OCI-LY7 (cell line): ENCODE measurements around the gene ANTKMT. TPM values are rescaled to one million over a fixed set of nuclear protein-coding genes. Genes with fewer than 3 reads are reported as not detected.
A peak's percentile ranks its signal among the peaks of the same experiment; 100 is the strongest.

Source experiments
- BruUV-seq: library from RNA; stranded (reverse); fragments of 400-500 nt; replicated peaks from 2 replicates; lab custom pipeline; 2021; lab: Mats Ljungman, UMichigan
- CTCF ChIA-PET: fragments of 300-600 bp; sonication (Branson Sonifier 250); formaldehyde crosslinking; loops from one replicate; lab custom pipeline; 2022; ENCODE audit warnings: antibody characterized with exemption; ENCODE audit not compliant: unreplicated experiment; lab: Charles Lee
- POLR2A ChIA-PET: fragments of 300-600 bp; sonication (Branson Sonifier 250); formaldehyde crosslinking; loops from one replicate; lab custom pipeline; 2022; ENCODE audit warnings: antibody characterized with exemption; lab: Charles Lee
- DNase-seq: peaks from one replicate; pipeline ENCODE4 v3.0.0-alpha.2; 2015; ENCODE audit warnings: low spot score
- H2AFZ ChIP-seq: fragments of 200-600 bp; sonication (generic), shearing (Covaris generic); 2 replicates; pipeline ENCODE4 v1.6.1; 2014; ENCODE audit warnings: mild to moderate bottlenecking, antibody characterized with exemption, low read length, moderate library complexity
- H3K27ac ChIP-seq: fragments of 200-600 bp; sonication (generic); 2 replicates; pipeline ENCODE4 v1.5.1; 2014; ENCODE audit warnings: mixed run types, low read depth, mild to moderate bottlenecking, moderate library complexity, low read length, inconsistent platforms; ENCODE audit not compliant: poor library complexity, severe bottlenecking
- H3K36me3 ChIP-seq: fragments of 200-600 bp; sonication (generic); 2 replicates; pipeline ENCODE4 v1.6.1; 2014; ENCODE audit warnings: mild to moderate bottlenecking, antibody characterized with exemption, low read length, moderate library complexity, mixed read lengths; ENCODE audit not compliant: insufficient read depth
- H3K4me1 ChIP-seq: fragments of 200-600 bp; sonication (generic); 2 replicates; pipeline ENCODE4 v1.5.1; 2014; ENCODE audit warnings: mild to moderate bottlenecking, low read length; ENCODE audit not compliant: insufficient read depth, poor library complexity, severe bottlenecking
- H3K4me2 ChIP-seq: fragments of 200-600 bp; sonication (generic); 2 replicates; pipeline ENCODE4 v1.6.1; 2014; ENCODE audit warnings: mild to moderate bottlenecking, low read length
- H3K4me3 ChIP-seq: fragments of 200-600 bp; sonication (generic); 2 replicates; pipeline ENCODE4 v1.5.1; 2014; ENCODE audit warnings: mild to moderate bottlenecking, low read depth, low read length; ENCODE audit not compliant: poor library complexity, severe bottlenecking
- H3K79me2 ChIP-seq: fragments of 200-600 bp; sonication (generic); 2 replicates; pipeline ENCODE4 v1.6.1; 2016; ENCODE audit warnings: low read depth, mild to moderate bottlenecking, low read length, moderate library complexity, mixed read lengths; ENCODE audit not compliant: insufficient read depth
- H3K9me2 ChIP-seq: fragments of 200-600 bp; sonication (generic); 2 replicates; pipeline ENCODE4 v1.6.1; 2016; ENCODE audit warnings: mild to moderate bottlenecking, low read length, mixed read lengths; ENCODE audit not compliant: insufficient read depth
- H3K9me3 ChIP-seq: fragments of 200-600 bp; sonication (generic); 2 replicates; pipeline ENCODE4 v1.6.1; 2014; ENCODE audit warnings: mild to moderate bottlenecking, mixed run types, low read length, mixed read lengths
- H4K20me1 ChIP-seq: fragments of 200-600 bp; sonication (generic); 2 replicates; pipeline ENCODE4 v1.6.1; 2014; ENCODE audit warnings: mild to moderate bottlenecking, antibody characterized with exemption, low read length, moderate library complexity, mixed read lengths; ENCODE audit not compliant: insufficient read depth
- EZH2phosphoT487 ChIP-seq: fragments of 200-600 bp; sonication (generic); IDR thresholded peaks from 2 replicates; pipeline ENCODE4 v1.6.1; 2018; ENCODE audit warnings: low read depth, borderline replicate concordance, mild to moderate bottlenecking, mixed run types, antibody characterized with exemption, low read length, moderate library complexity, mixed read lengths
- intact Hi-C: fragments of 100-400 bp; cut with micrococcal nuclease; formaldehyde crosslinking; loops from one replicate; pipeline ENCODE4 v1.10.0; 2022; ENCODE audit not compliant: unreplicated experiment
- total RNA-seq, 2 experiments: library from RNA; depleted of rRNA in 1 of 2; stranded (reverse); fragments of >200 nt in 1 of 2; shearing (Covaris generic) in 1 of 2; gene quantifications; 2 replicates each; pipeline ENCODE4 v1.2.3, GENCODE V29; 2014 to 2022
- TF ChIP-seq, protein P1 (sequence below): fragments of 200-600 bp; sonication (generic); conservative IDR thresholded peaks from 2 replicates; pipeline ENCODE4 v1.5.1; 2014; ENCODE audit warnings: mild to moderate bottlenecking, antibody characterized with exemption, low read length, moderate library complexity, mixed read lengths

Gene ANTKMT
- total RNA-seq, 2 experiments from 2014 or later = 46.5 to 51.3 TPM

DNA sequence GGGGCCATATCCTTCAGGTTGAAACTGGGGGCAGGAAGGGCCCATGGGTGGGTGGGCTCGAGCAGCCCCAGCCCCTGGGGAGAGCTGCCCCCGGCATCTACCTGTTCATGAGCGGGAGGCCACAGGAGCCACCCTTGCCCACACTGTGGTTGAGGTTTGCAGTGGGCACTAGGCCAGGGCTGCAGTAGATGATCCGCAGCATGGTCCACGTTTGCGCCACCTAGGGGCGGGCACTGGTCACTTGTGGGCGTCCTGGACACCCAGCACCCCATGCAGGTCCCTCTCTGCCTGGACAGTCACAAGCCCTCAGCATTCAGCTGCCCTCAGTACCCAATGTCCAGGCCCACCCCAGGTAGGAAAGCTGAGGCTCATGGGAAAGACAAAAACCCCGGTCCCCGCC lies 35.0 kb upstream of the ANTKMT start:
- Histone ChIP-seq H3K4me1 (peaks cover 40% of the 10 kb centered on the region), H3K36me3 (peaks cover 46% of the 10 kb centered on the region), H3K9me2 (no peaks in the 10 kb centered on the region), H3K79me2 (peaks cover 29% of the 10 kb centered on the region; the same call in 1 of the 2 replicates), H4K20me1 (0 out of 2 replicates have a peak, but pooled peaks cover 5% of the 10 kb centered on the region), H2AFZ (no peak overlapping the region), H3K4me3 (no peak overlapping the region), H3K9me3 (no peaks in the 10 kb centered on the region), H3K27ac (no peak overlapping the region), H3K4me2 (no peak overlapping the region)
- POLR2A ChIA-PET = no interaction called here
- no peak for TF ChIP-seq EZH2phosphoT487
- TF ChIP-seq, protein P1, sequence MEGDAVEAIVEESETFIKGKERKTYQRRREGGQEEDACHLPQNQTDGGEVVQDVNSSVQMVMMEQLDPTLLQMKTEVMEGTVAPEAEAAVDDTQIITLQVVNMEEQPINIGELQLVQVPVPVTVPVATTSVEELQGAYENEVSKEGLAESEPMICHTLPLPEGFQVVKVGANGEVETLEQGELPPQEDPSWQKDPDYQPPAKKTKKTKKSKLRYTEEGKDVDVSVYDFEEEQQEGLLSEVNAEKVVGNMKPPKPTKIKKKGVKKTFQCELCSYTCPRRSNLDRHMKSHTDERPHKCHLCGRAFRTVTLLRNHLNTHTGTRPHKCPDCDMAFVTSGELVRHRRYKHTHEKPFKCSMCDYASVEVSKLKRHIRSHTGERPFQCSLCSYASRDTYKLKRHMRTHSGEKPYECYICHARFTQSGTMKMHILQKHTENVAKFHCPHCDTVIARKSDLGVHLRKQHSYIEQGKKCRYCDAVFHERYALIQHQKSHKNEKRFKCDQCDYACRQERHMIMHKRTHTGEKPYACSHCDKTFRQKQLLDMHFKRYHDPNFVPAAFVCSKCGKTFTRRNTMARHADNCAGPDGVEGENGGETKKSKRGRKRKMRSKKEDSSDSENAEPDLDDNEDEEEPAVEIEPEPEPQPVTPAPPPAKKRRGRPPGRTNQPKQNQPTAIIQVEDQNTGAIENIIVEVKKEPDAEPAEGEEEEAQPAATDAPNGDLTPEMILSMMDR = peak; percentile 54; the same call in 1 of the 2 replicates
- BruUV-seq = no TSS peak
- no peak for DNase-seq
- CTCF ChIA-PET = no interaction called here
- intact Hi-C loops = no loop called here

DNA sequence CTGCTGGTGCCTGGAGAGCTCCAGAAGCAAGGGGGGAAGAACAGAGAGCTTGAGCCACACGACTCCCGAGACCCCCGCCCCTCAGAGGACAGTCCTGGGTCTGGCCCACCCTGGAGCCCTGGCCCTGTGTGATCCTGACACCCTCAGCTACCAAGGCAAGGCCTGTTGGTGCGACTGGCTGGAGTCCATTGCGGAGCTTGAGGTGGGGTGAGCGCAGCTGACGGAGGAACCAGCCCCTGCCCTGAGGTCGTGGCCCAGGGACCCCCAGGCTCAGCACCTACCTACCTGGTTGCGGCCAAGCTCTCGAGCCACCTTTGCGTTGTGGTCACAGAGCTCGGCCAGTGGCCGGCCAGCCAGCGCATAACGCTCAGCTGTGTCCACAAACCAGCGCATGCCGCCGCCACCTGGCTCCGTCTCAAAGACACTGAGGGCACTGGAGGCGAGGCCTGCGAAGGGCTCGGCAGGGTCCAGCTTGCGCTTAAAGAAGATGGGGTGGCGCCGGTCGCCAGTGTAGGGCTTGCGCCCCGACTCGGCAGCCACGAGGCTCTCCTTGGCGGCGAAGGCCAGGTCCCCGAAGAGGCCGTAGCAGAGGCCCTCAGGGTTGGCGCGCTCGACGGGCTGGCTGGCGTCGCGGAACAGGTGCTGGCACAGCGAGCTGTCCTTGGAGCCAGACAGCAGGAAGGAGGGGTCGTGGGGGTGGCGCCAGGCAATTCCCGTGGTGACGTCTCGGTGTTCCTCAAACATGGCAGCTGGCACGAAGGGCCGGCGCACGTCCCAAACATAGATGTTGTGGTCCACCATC lies 34.3 kb upstream of the ANTKMT start:
- no peak for TF ChIP-seq EZH2phosphoT487
- TF ChIP-seq, protein P1 = no peak
- H2AFZ ChIP-seq = no peak overlapping the region
- peaks cover 22% of the 10 kb centered on the region; the same call in 1 of the 2 replicates for H3K79me2 ChIP-seq
- intact Hi-C loops = no loop called here
- peaks cover 33% of the 10 kb centered on the region for H3K4me1 ChIP-seq
- DNase-seq = no peak
- POLR2A ChIA-PET = no interaction called here
- peaks cover 40% of the 10 kb centered on the region for H3K36me3 ChIP-seq
- no peaks in the 10 kb centered on the region for H3K9me3 ChIP-seq
- CTCF ChIA-PET = no interaction called here
- H4K20me1 ChIP-seq = no peaks in the 10 kb centered on the region
- no peak overlapping the region for H3K4me3 ChIP-seq
- BruUV-seq = no TSS peak
- no peak overlapping the region for H3K27ac ChIP-seq
- H3K9me2 ChIP-seq = no peaks in the 10 kb centered on the region
- no peak overlapping the region for H3K4me2 ChIP-seq

DNA sequence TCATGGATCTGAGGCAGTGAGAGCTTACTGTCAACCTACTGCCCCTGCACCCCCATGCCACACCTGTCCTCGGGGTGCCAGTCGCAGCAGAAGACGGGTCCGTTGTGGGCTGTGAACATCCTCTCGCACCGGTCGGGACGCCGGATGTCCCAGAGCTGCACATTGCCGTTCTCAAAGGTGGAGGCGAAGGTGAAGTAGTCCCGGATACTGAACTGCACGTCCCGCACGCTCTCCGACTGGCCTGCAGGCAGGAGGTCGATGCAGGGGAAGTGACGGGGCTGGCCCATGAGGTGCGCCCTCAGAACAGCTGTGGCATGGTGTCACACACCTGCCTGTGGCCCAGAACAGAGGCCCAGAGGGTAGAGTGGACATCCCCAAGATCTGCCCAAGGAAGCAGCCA lies 33.4 kb upstream of the ANTKMT start:
- intact Hi-C loops = no loop called here
- H3K9me2 ChIP-seq = no peaks in the 10 kb centered on the region
- peaks cover 31% of the 10 kb centered on the region for H3K4me1 ChIP-seq
- no peaks in the 10 kb centered on the region for H4K20me1 ChIP-seq
- no peaks in the 10 kb centered on the region for H3K9me3 ChIP-seq
- no peak overlapping the region for H2AFZ ChIP-seq
- ChIA-PET CTCF (no interaction called here), POLR2A (no interaction called here)
- no TSS peak for BruUV-seq
- H3K36me3 ChIP-seq = peaks cover 32% of the 10 kb centered on the region
- TF ChIP-seq, protein P1 = no peak
- TF ChIP-seq EZH2phosphoT487 = no peak
- no peak for DNase-seq
- no peak overlapping the region for H3K4me2 ChIP-seq
- no peak overlapping the region for H3K4me3 ChIP-seq
- H3K79me2 ChIP-seq = peaks cover 17% of the 10 kb centered on the region; the same call in 1 of the 2 replicates
- no peak overlapping the region for H3K27ac ChIP-seq
